Transverse colon (tissue), 3 donors: ENCODE measurements around the gene ARHGAP6.

ENCODE experiments used
- CTCF ChIP-seq, 5 experiments: fragments of 200-600 bp in 3 of 5; fragments of 450-650 bp in 2 of 5; sonication (generic) in 3 of 5; IDR thresholded peaks; 1 replicate in 2 of 5; 2 replicates in 3 of 5; pipeline ENCODE4 v1.5.1; 2016 to 2017; ENCODE audit warnings: antibody characterized with exemption in 5 of 5, inconsistent platforms in 3 of 5, mild to moderate bottlenecking in 2 of 5, moderate library complexity in 1 of 5
- EP300 ChIP-seq: sonication (generic); formaldehyde crosslinking; IDR thresholded peaks from one replicate; pipeline ENCODE4 v1.6.1; 2017; ENCODE audit warnings: antibody characterized with exemption, low read depth

GRCh38 chrX:11472879-11473278 lies 192.8 kb downstream of the ARHGAP6 start:
- no peak for TF ChIP-seq CTCF (IDR thresholded peaks at IDR 0.05)
- TF ChIP-seq EP300 = no peak
